Skeletal muscle satellite cell (primary cell): ENCODE results near the gene GOLM1. TPM values are rescaled to one million over a fixed set of nuclear protein-coding genes. Genes with fewer than 3 reads are reported as not detected.
A peak's percentile ranks its signal among the peaks of the same experiment; 100 is the strongest.
"Not testable (repeated sequence)": the region's sequence is repeated elsewhere in the genome, so short reads cannot be mapped to it uniquely, and the experiment has no call there.

Experiments used
- H3K27me3 ChIP-seq: 2 replicates; pipeline ENCODE4 v1.7.0; 2013; ENCODE audit warnings: low read length; ENCODE audit not compliant: control insufficient read depth, insufficient read depth
- H3K36me3 ChIP-seq: 2 replicates; pipeline ENCODE4 v1.7.0; 2013; ENCODE audit warnings: mild to moderate bottlenecking, control low read depth, low read length; ENCODE audit not compliant: insufficient read depth
- H3K4me1 ChIP-seq: 2 replicates; pipeline ENCODE4 v1.7.0; 2013; ENCODE audit warnings: low read length; ENCODE audit not compliant: control insufficient read depth, insufficient read depth
- H3K4me2 ChIP-seq: 2 replicates; pipeline ENCODE4 v1.7.0; 2013; ENCODE audit warnings: mild to moderate bottlenecking, low read length
- H3K4me3 ChIP-seq: 2 replicates; pipeline ENCODE4 v1.7.0; 2013; ENCODE audit warnings: low read length
- H3K9ac ChIP-seq: 2 replicates; pipeline ENCODE4 v1.7.0; 2013; ENCODE audit warnings: mild to moderate bottlenecking, low read depth, low read length, moderate library complexity
- H3K9me3 ChIP-seq: replicated peaks from 2 replicates; pipeline ENCODE4 v1.7.0; 2013; ENCODE audit warnings: mild to moderate bottlenecking, control low read depth, low read length
- total RNA-seq: library from RNA; depleted of rRNA; stranded (reverse); fragments of >200 nt; gene quantifications from 2 replicates; pipeline ENCODE4 v1.2.3, GENCODE V29; 2012; rRNA removed

Gene GOLM1
- 36.5 and 39.3 TPM in 2 replicates for total RNA-seq

GRCh38 chr9:86098824-86099700, at the start of gene GOLM1:
Gene GOLM1 (minus strand): TSS chr9:86099558. CDS start chr9:86079320, 20,238 bp downstream.
- no peaks in the 10 kb centered on the region for H3K9me3 ChIP-seq
- H3K4me3 ChIP-seq = peak within 1 kb of the TSS; percentile 86
- H3K4me1 ChIP-seq = peaks cover 4% of the 10 kb centered on the region
- peak within 1 kb of the TSS; percentile 92 for H3K4me2 ChIP-seq
- H3K9ac ChIP-seq = peak within 1 kb of the TSS; percentile 85
- H3K36me3 ChIP-seq = no peaks in the 10 kb centered on the region
- no peaks in the 10 kb centered on the region for H3K27me3 ChIP-seq

- H3K4me2 ChIP-seq, H3K9me3 ChIP-seq, H3K4me3 ChIP-seq, H3K4me1 ChIP-seq, H3K9ac ChIP-seq, H3K36me3 ChIP-seq, H3K27me3 ChIP-seq: not testable (repeated sequence)
Observed at GRCh38 chr9:86146671-86147070, 47.3 kb upstream of the GOLM1 start.

GRCh38 chr9:86145960-86146359, 46.6 kb upstream of the GOLM1 start:
- not testable (repeated sequence) for H3K27me3 ChIP-seq, H3K4me3 ChIP-seq, H3K4me1 ChIP-seq, H3K9me3 ChIP-seq, H3K9ac ChIP-seq, H3K4me2 ChIP-seq, H3K36me3 ChIP-seq

GRCh38 chr9:86142973-86143372, 43.6 kb upstream of the GOLM1 start:
- Histone ChIP-seq H3K4me2 (no peak overlapping the region), H3K27me3 (no peaks in the 10 kb centered on the region), H3K4me1 (no peaks in the 10 kb centered on the region), H3K36me3 (no peaks in the 10 kb centered on the region), H3K4me3 (no peak overlapping the region), H3K9ac (no peak overlapping the region), H3K9me3 (peaks cover 4% of the 10 kb centered on the region)

- Histone ChIP-seq H3K9ac (no peak overlapping the region), H3K4me2 (no peak overlapping the region), H3K36me3 (no peaks in the 10 kb centered on the region), H3K9me3 (peaks cover 4% of the 10 kb centered on the region), H3K27me3 (no peaks in the 10 kb centered on the region), H3K4me3 (no peak overlapping the region), H3K4me1 (no peaks in the 10 kb centered on the region)
Observed at GRCh38 chr9:86141843-86142242, 42.5 kb upstream of the GOLM1 start.

GRCh38 chr9:86135371-86135770, 36.0 kb upstream of the GOLM1 start:
- Histone ChIP-seq H3K4me2 (no peak overlapping the region), H3K27me3 (peaks cover 6% of the 10 kb centered on the region), H3K9me3 (no peaks in the 10 kb centered on the region), H3K4me1 (no peaks in the 10 kb centered on the region), H3K4me3 (no peak overlapping the region), H3K36me3 (no peaks in the 10 kb centered on the region), H3K9ac (no peak overlapping the region)

- Histone ChIP-seq H3K9ac (no peak overlapping the region), H3K4me1 (no peaks in the 10 kb centered on the region), H3K9me3 (no peaks in the 10 kb centered on the region), H3K36me3 (no peaks in the 10 kb centered on the region), H3K27me3 (peaks cover 6% of the 10 kb centered on the region), H3K4me3 (no peak overlapping the region), H3K4me2 (no peak overlapping the region)
Observed at GRCh38 chr9:86134361-86134760, 35.0 kb upstream of the GOLM1 start.

GRCh38 chr9:86128235-86128822, 29.0 kb upstream of the GOLM1 start:
- Histone ChIP-seq H3K27me3 (peaks cover 8% of the 10 kb centered on the region), H3K4me2 (no peak overlapping the region), H3K36me3 (no peaks in the 10 kb centered on the region), H3K9ac (no peak overlapping the region), H3K9me3 (no peaks in the 10 kb centered on the region), H3K4me3 (no peak overlapping the region), H3K4me1 (peaks cover 12% of the 10 kb centered on the region)

- Histone ChIP-seq H3K4me3 (peak overlapping the region; percentile 5), H3K4me1 (peaks cover 12% of the 10 kb centered on the region)
Observed at GRCh38 chr9:86126998-86127972, 27.9 kb upstream of the GOLM1 start.

GRCh38 chr9:86122311-86122710, 23.0 kb upstream of the GOLM1 start:
- Histone ChIP-seq H3K36me3 (no peaks in the 10 kb centered on the region), H3K9ac (no peak overlapping the region), H3K4me3 (no peak overlapping the region), H3K4me1 (peaks cover 8% of the 10 kb centered on the region), H3K9me3 (no peaks in the 10 kb centered on the region), H3K4me2 (no peak overlapping the region), H3K27me3 (peaks cover 7% of the 10 kb centered on the region)

More at GRCh38 chr9:86126998-86127972, 27.9 kb upstream of the GOLM1 start:
- Histone ChIP-seq H3K36me3 (no peaks in the 10 kb centered on the region), H3K27me3 (peaks cover 13% of the 10 kb centered on the region), H3K4me2 (peak overlapping the region; percentile 38), H3K9ac (no peak overlapping the region), H3K9me3 (no peaks in the 10 kb centered on the region)

- Histone ChIP-seq H3K4me2 (no peak overlapping the region), H3K27me3 (peaks cover 7% of the 10 kb centered on the region), H3K9ac (no peak overlapping the region), H3K4me3 (no peak overlapping the region), H3K4me1 (no peaks in the 10 kb centered on the region), H3K9me3 (no peaks in the 10 kb centered on the region), H3K36me3 (no peaks in the 10 kb centered on the region)
Observed at GRCh38 chr9:86119457-86119856, 20.1 kb upstream of the GOLM1 start.
